CD4-positive, alpha-beta memory T cell (primary cell): ENCODE results near the gene GPRIN1. TPM values are rescaled to one million over a fixed set of nuclear protein-coding genes. Genes with fewer than 3 reads are reported as not detected.

Experiments used
- CTCF ChIA-PET: fragments of 350-600 bp; sonication (Branson Sonifier 250); formaldehyde crosslinking; loops from one replicate; lab custom pipeline; 2021; ENCODE audit warnings: inconsistent platforms; ENCODE audit not compliant: partially characterized antibody; lab: Charles Lee
- POLR2A ChIA-PET: fragments of 350-600 bp; sonication (Branson Sonifier 250); formaldehyde crosslinking; loops from one replicate; lab custom pipeline; 2021; ENCODE audit not compliant: partially characterized antibody; lab: Charles Lee
- DNase-seq, 5 donors: peaks; one replicate each; pipeline versions ENCODE4 v3.0.0 to v3.0.0-alpha.2; 2020 to 2022; ENCODE audit warnings: mixed read lengths in 1 of 5
- H3K27ac ChIP-seq: one replicate; pipeline ENCODE4 v1.7.0; 2013; ENCODE audit warnings: low read depth, low read length
- H3K27me3 ChIP-seq: 2 replicates; pipeline ENCODE4 v1.7.0; 2013; ENCODE audit warnings: mild to moderate bottlenecking, low read length, moderate library complexity; ENCODE audit not compliant: insufficient read depth
- H3K36me3 ChIP-seq: 2 replicates; pipeline ENCODE4 v1.7.0; 2013; ENCODE audit warnings: mild to moderate bottlenecking, low read length, moderate library complexity; ENCODE audit not compliant: insufficient read depth
- H3K4me1 ChIP-seq: 2 replicates; pipeline ENCODE4 v1.7.0; 2013; ENCODE audit warnings: mild to moderate bottlenecking, low read length, moderate library complexity; ENCODE audit not compliant: insufficient read depth
- H3K4me3 ChIP-seq, 2 donors: one replicate each; pipeline ENCODE4 v1.7.0; 2013; ENCODE audit warnings: low read length in 2 of 2, mild to moderate bottlenecking in 1 of 2
- H3K9me3 ChIP-seq, 2 donors: one replicate each; pipeline ENCODE4 v1.7.0; 2013; ENCODE audit warnings: low read length in 2 of 2, control low read depth in 1 of 2; ENCODE audit not compliant: control insufficient read depth in 1 of 2
- H3K27ac Mint-ChIP-seq, 7 donors: one replicate each; pipeline ENCODE4 v1.8.0; 2020 to 2021; ENCODE audit warnings: mixed read lengths in 7 of 7, mild to moderate bottlenecking in 6 of 7, inconsistent platforms in 3 of 7, moderate library complexity in 3 of 7
- H3K27me3 Mint-ChIP-seq, 2 donors: one replicate each; pipeline ENCODE4 v1.8.0; 2020 to 2021; ENCODE audit warnings: mixed read lengths in 2 of 2
- H3K36me3 Mint-ChIP-seq, 2 donors: one replicate each; pipeline ENCODE4 v1.8.0; 2020 to 2021; ENCODE audit warnings: mixed read lengths in 2 of 2, inconsistent platforms in 1 of 2, mild to moderate bottlenecking in 1 of 2
- H3K4me1 Mint-ChIP-seq, 4 donors: one replicate each; pipeline ENCODE4 v1.8.0; 2020 to 2021; ENCODE audit warnings: mixed read lengths in 4 of 4, mild to moderate bottlenecking in 1 of 4
- H3K4me3 Mint-ChIP-seq, 8 donors: one replicate each; pipeline ENCODE4 v1.8.0; 2020 to 2021; ENCODE audit warnings: mixed read lengths in 8 of 8, mild to moderate bottlenecking in 7 of 8, moderate library complexity in 6 of 8, inconsistent platforms in 3 of 8
- H3K9me3 Mint-ChIP-seq, 8 donors: one replicate each; pipeline ENCODE4 v1.8.0; 2020 to 2021; ENCODE audit warnings: mixed read lengths in 8 of 8, mild to moderate bottlenecking in 5 of 8, inconsistent platforms in 3 of 8, moderate library complexity in 1 of 8
- intact Hi-C: fragments of 100-400 bp; cut with micrococcal nuclease; formaldehyde crosslinking; loops from one replicate; pipeline ENCODE4 v1.15.1; 2023
- polyA plus RNA-seq, 2 donors: library from polyadenylated mRNA; unstranded; fragments of 300-500 nt; fragmentation: Illumina TruSeq; gene quantifications; one replicate each; pipeline ENCODE4 v1.2.3, GENCODE V29; 2021
- total RNA-seq, 2 experiments: library from RNA; stranded (reverse); gene quantifications; one replicate each; pipeline ENCODE4 v1.2.3, GENCODE V29; 2021

GPRIN1 gene
- total and polyA plus RNA-seq, 4 experiments from 2014 or later = 0.37 to 0.44 (median 0.41) TPM; not detected in 1

DNA sequence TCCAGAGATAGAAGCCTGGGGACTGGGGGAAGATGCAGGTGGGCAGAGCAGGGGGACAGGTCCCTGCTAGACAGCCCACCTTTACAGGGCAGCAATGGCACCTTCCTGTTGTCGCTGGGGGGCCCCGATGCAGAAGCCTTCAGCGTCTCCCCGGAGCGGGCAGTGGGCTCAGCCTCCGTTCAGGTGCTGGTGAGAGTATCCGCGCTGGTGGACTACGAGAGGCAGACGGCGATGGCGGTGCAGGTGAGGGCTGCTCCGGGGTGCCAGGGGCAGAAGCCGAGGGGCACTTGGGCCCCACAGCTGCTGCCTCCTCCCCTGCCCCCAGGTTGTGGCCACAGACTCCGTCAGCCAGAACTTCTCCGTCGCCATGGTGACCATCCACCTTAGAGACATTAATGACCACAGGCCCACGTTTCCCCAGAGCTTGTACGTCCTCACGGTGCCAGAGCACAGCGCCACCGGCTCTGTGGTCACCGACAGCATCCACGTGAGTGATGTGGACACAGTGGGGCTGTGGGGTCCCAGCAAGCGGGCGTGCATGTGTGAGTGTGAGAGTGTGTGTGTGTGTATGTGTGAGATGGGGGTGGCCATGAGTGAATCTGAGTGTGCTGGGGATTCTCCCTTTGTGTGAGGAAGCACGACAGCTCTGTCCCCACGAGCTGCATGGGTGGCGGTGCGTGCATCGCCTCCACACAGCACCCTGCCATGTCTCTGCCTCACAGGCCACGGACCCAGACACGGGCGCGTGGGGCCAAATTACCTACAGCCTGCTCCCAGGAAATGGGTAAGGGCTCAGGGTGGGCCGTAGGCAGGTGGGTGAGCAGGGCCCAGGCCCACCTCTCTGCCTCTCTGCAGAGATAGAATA lies 32.4 kb downstream of the GPRIN1 start:
- no peak overlapping the region for H3K4me3 Mint-ChIP-seq
- Histone ChIP-seq H3K4me3 (no peak overlapping the region), H3K4me1 (peaks cover 6% of the 10 kb centered on the region), H3K27ac (no peak overlapping the region), H3K36me3 (no peaks in the 10 kb centered on the region), H3K9me3 (no peaks in the 10 kb centered on the region), H3K27me3 (no peaks in the 10 kb centered on the region)
- no peak for DNase-seq
- H3K9me3 Mint-ChIP-seq = no peaks in the 10 kb centered on the region
- H3K4me1 Mint-ChIP-seq = peaks cover 4 to 16% (median 8%) of the 10 kb centered on the region in 4 donors
- intact Hi-C loops = loop anchor here (1.0 kb wide), 1 partner anchor 161 kb away; the partner anchor contains the start of gene CLTB
- peak overlapping the region in 2 of 7 donors; percentile 7 to 75 for H3K27ac Mint-ChIP-seq
- ChIA-PET POLR2A (interaction anchor here (0.8 to 1.5 kb wide), 3 partner anchors 34 to 161 kb away, joined by 3 to 4 read pairs (median 3); partner anchors contain the start of genes CLTB and RNF44), CTCF (interaction anchor here (1.3 to 5.5 kb wide), 5 partner anchors 13 to 162 kb away, joined by 3 to 34 read pairs (median 7); partner anchors contain the start of genes CLTB and FAF2)
- H3K27me3 Mint-ChIP-seq = peaks cover 2 to 4% of the 10 kb centered on the region in 2 donors
- no peaks in the 10 kb centered on the region for H3K36me3 Mint-ChIP-seq

DNA sequence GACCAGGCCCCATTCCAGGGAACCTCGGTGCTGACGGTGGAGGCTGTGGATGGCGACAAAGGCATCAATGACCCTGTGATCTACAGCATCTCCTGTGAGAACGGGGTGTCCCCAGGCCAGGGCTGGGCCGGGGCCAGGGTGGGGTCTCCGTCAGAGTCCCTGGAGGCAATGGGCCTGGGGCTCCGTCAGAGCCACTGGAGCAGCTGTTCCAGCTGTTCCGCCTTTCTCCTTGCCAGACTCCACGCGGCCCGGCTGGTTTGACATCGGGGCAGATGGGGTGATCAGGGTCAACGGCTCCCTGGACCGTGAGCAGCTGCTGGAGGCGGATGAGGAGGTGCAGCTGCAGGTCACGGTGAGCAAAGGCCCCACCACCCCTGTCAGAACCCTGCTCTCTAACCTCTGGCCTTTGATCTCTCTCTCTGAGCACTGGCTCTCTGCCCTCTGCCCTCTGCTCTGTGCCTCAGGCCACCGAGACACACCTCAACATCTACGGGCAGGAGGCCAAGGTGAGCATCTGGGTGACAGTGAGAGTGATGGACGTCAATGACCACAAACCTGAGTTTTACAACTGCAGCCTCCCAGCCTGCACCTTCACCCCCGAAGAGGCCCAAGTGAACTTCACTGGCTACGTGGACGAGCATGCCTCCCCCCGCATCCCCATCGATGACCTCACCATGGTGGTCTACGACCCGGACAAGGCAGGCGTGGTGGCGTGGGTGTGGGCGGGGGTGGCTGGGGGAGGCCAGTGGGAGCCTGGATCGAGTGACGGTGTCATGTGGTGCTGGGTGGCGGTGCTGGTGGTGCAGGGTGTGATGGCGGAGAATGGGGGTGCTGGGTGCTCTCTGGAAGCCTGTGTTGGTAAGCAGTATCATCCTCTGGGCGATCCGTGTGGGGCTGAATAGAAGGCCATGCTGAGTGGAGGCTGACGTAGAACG lies 34.2 kb downstream of the GPRIN1 start:
- H3K27me3 Mint-ChIP-seq = peaks cover 3 to 6% of the 10 kb centered on the region in 2 donors
- ChIA-PET POLR2A (interaction anchor here (0.8 kb wide), 1 partner anchor 39 kb away, joined by 3 read pairs; the partner anchor contains the start of gene RNF44), CTCF (interaction anchor here (0.9 to 5.5 kb wide), 6 partner anchors 17 to 160 kb away, joined by 3 to 34 read pairs (median 16); partner anchors contain the start of gene CLTB)

DNA sequence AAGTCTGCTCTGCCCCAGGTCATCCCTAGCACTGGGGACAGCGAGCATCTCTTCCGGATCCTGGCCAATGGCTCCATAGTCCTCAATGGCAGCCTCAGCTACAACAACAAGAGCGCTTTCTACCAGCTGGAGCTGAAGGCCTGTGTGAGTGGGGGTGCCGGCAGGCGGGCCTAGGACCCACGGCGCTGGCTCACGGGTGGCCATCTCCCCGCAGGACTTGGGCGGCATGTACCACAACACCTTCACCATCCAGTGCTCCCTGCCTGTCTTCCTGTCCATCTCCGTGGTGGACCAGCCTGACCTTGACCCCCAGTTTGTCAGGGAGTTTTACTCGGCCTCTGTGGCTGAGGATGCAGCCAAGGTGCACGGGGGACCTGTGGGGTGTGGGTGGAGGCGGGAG lies 34.9 kb downstream of the GPRIN1 start:
- peaks cover 3 to 6% of the 10 kb centered on the region in 2 donors for H3K27me3 Mint-ChIP-seq
- Histone ChIP-seq H3K4me1 (peaks cover 6% of the 10 kb centered on the region), H3K9me3 (no peaks in the 10 kb centered on the region), H3K27me3 (no peaks in the 10 kb centered on the region), H3K4me3 (no peak overlapping the region), H3K36me3 (no peaks in the 10 kb centered on the region), H3K27ac (no peak overlapping the region)
- intact Hi-C loops = loop anchor here (2.0 kb wide), 1 partner anchor 38 kb away; the partner anchor contains the start of gene RNF44
- DNase-seq = no peak
- POLR2A ChIA-PET = interaction anchor here (0.8 kb wide), 1 partner anchor 38 kb away, joined by 3 read pairs; the partner anchor contains the start of gene RNF44
- H3K27ac Mint-ChIP-seq = no peak overlapping the region
- H3K9me3 Mint-ChIP-seq = no peaks in the 10 kb centered on the region
- H3K36me3 Mint-ChIP-seq = no peaks in the 10 kb centered on the region
- no peak overlapping the region for H3K4me3 Mint-ChIP-seq
- CTCF ChIA-PET = interaction anchor here (0.9 to 5.5 kb wide), 9 partner anchors 12 to 159 kb away, joined by 3 to 34 read pairs (median 5); partner anchors contain the start of gene CLTB
- H3K4me1 Mint-ChIP-seq = peaks cover 4 to 16% (median 8%) of the 10 kb centered on the region in 4 donors

More for the DNA sequence above, 34.2 kb downstream of the GPRIN1 start:
- H3K36me3 ChIP-seq = no peaks in the 10 kb centered on the region
- H3K9me3 ChIP-seq = no peaks in the 10 kb centered on the region
- peaks cover 6% of the 10 kb centered on the region for H3K4me1 ChIP-seq
- H3K4me3 ChIP-seq = no peak overlapping the region
- Mint-ChIP-seq H3K4me1 (peaks cover 4 to 16% (median 8%) of the 10 kb centered on the region in 4 donors), H3K36me3 (no peaks in the 10 kb centered on the region), H3K27ac (peak overlapping the region in 1 of 7 donors; percentile 17), H3K9me3 (no peaks in the 10 kb centered on the region), H3K4me3 (no peak overlapping the region)
- no peaks in the 10 kb centered on the region for H3K27me3 ChIP-seq
- intact Hi-C loops = loop anchor here (2.0 kb wide), 1 partner anchor 39 kb away; the partner anchor contains the start of gene RNF44
- no peak overlapping the region for H3K27ac ChIP-seq
- DNase-seq = no peak

DNA sequence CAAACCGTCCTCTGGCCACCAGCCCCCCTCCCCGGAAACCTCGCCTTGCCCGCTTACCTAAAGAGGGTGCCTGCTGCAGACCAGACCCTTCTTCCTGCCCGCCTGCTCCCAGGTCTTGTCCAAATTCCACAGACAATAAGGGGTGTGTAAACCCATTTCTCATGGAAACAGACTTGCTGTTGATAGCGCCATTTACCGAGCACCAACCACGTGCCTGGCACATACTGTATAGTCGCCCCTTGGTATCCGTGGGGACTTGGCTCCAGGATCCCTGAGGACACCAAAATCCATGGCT lies 35.7 kb downstream of the GPRIN1 start:
- H3K9me3 ChIP-seq = no peaks in the 10 kb centered on the region
- POLR2A ChIA-PET = interaction anchor here (1.0 to 2.9 kb wide), 4 partner anchors 31 to 158 kb away, joined by 4 to 23 read pairs (median 8); partner anchors contain the start of genes CLTB and RNF44
- intact Hi-C loops = loop anchor here (1.0 to 2.0 kb wide), 4 partner anchors 23 to 158 kb away; partner anchors contain the start of genes CLTB and RNF44
- Mint-ChIP-seq H3K4me3 (no peak overlapping the region), H3K27ac (no peak overlapping the region), H3K9me3 (no peaks in the 10 kb centered on the region), H3K36me3 (no peaks in the 10 kb centered on the region), H3K27me3 (peaks cover 3 to 9% of the 10 kb centered on the region in 2 donors), H3K4me1 (peaks cover 4 to 16% (median 8%) of the 10 kb centered on the region in 4 donors)
- H3K27ac ChIP-seq = no peak overlapping the region
- H3K4me3 ChIP-seq = no peak overlapping the region
- no peaks in the 10 kb centered on the region for H3K36me3 ChIP-seq
- peaks cover 6% of the 10 kb centered on the region for H3K4me1 ChIP-seq
- no peak for DNase-seq
- H3K27me3 ChIP-seq = no peaks in the 10 kb centered on the region
- CTCF ChIA-PET = interaction anchor here (0.8 to 3.9 kb wide), 17 partner anchors 8 to 385 kb away, joined by 3 to 28 read pairs (median 5); partner anchors contain the start of gene CLTB

DNA sequence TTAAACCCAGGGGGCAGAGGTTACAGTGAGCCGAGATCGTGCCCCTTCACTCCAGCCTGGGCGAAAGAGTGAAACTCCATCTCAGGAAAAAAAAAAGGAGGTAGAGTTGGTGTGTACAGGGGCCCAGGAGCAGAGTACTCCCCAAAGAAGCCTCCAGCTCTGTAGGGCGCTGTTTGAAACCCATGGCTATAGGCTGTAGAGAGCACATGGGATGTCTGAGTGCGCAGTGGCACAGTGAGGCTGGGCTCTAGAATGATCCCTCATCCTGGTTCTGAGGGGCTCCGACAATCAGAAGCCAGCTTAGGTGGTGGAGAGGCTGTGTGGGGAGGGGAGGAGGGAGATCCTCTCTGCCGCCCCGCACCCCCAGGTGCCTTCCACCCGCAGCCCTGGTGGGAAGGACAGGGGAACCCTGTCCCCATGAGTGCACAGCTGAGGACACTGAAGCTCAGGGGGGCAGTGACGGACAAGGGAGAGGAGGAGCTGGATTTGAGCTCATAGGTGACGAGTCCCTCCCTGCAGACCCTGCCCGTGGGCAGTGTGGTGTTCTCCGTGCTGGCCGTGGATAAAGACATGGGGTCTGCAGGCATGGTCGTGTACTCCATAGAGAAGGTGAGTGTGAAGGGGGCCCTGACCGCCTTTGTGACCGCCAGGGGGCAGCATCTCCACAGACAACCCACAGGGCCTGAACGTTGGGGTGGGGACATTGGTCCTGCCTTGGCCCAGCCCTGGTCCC lies 36.2 kb downstream of the GPRIN1 start:
- peaks cover 4 to 16% (median 8%) of the 10 kb centered on the region in 4 donors for H3K4me1 Mint-ChIP-seq
- intact Hi-C loops = loop anchor here (1.0 to 2.0 kb wide), 4 partner anchors 24 to 157 kb away; partner anchors contain the start of genes CLTB and RNF44
- H3K9me3 Mint-ChIP-seq = no peaks in the 10 kb centered on the region
- no peak overlapping the region for H3K4me3 Mint-ChIP-seq
- no peaks in the 10 kb centered on the region for H3K27me3 ChIP-seq
- H3K36me3 Mint-ChIP-seq = no peaks in the 10 kb centered on the region
- H3K4me3 ChIP-seq = no peak overlapping the region
- DNase-seq = peak; percentile 62 to 71 (median 67)
- POLR2A ChIA-PET = interaction anchor here (1.0 to 2.9 kb wide), 4 partner anchors 31 to 157 kb away, joined by 4 to 23 read pairs (median 8); partner anchors contain the start of genes CLTB and RNF44
- H3K27ac Mint-ChIP-seq = no peak overlapping the region
- CTCF ChIA-PET = interaction anchor here (0.6 to 3.9 kb wide), 28 partner anchors 8 to 385 kb away, joined by 3 to 28 read pairs (median 4); partner anchors contain the start of genes CDHR2, HIGD2A, NOP16 and TSPAN17
- no peaks in the 10 kb centered on the region for H3K36me3 ChIP-seq
- H3K4me1 ChIP-seq = peaks cover 6% of the 10 kb centered on the region
- H3K9me3 ChIP-seq = no peaks in the 10 kb centered on the region
- H3K27me3 Mint-ChIP-seq = peaks cover 3 to 9% of the 10 kb centered on the region in 2 donors
- no peak overlapping the region for H3K27ac ChIP-seq

DNA sequence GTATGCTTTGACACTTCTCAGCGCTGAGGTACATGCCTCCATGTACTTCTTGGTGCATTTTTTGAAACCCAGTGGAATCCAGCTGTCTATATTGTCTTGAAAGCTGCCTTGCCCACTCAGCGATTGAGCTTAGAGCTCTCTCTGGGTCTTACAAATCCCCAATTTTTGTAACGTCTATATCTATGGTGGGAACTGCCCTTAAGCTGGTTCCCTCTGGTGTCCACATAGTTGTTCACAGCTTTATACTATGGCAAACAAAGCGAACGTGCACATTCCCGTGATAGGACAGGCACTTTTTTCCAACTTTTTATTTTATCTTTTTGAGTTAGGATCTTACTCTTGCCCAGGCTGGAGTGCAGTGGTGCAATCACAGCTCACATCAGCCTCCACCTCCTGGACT lies 39.9 kb downstream of the GPRIN1 start:
- H3K9me3 ChIP-seq = no peaks in the 10 kb centered on the region
- DNase-seq = no peak
- ChIA-PET POLR2A (no interaction called here), CTCF (interaction anchor here (0.7 to 2.1 kb wide), 4 partner anchors 14 to 153 kb away, joined by 3 to 5 read pairs (median 4); no protein-coding TSS in a partner anchor)
- no peak overlapping the region for H3K4me3 Mint-ChIP-seq
- H3K4me1 ChIP-seq = peaks cover 6% of the 10 kb centered on the region
- H3K27ac ChIP-seq = no peak overlapping the region
- H3K4me1 Mint-ChIP-seq = peaks cover 2 to 12% (median 7%) of the 10 kb centered on the region in 4 donors
- peaks cover 5 to 9% of the 10 kb centered on the region in 2 donors for H3K27me3 Mint-ChIP-seq
- no peaks in the 10 kb centered on the region for H3K36me3 ChIP-seq
- intact Hi-C loops = no loop called here
- no peaks in the 10 kb centered on the region for H3K36me3 Mint-ChIP-seq
- H3K9me3 Mint-ChIP-seq = no peaks in the 10 kb centered on the region
- H3K27ac Mint-ChIP-seq = no peak overlapping the region
- H3K4me3 ChIP-seq = no peak overlapping the region
- H3K27me3 ChIP-seq = no peaks in the 10 kb centered on the region
